K562 (cell line): ENCODE results near the gene NR5A1. TPM values are rescaled to one million over a fixed set of nuclear protein-coding genes. Genes with fewer than 3 reads are reported as not detected.
A peak's percentile ranks its signal among the peaks of the same experiment; 100 is the strongest.

Experiments used
- ATAC-seq: fragments of 200-7000 bp; cut with Tn5 transposase; 3 replicates; pipeline ENCODE4 v1.9.1; 2020; ENCODE audit warnings: moderate library complexity
- BruUV-seq: library from RNA; stranded (reverse); fragments of 400-500 nt; replicated peaks from 2 replicates; lab custom pipeline; 2021; lab: Mats Ljungman, UMichigan
- CTCF ChIA-PET: fragments of 300-600 bp; formaldehyde crosslinking; extraction: SDS; loops from one replicate; lab custom pipeline; 2021; ENCODE audit warnings: low intra/inter-chr PET ratio; lab: Yijun Ruan, JAX
- POLR2A ChIA-PET: fragments of 300-600, 350-650 bp; sonication (Branson Sonifier 250); formaldehyde crosslinking; extraction: SDS; loops from one replicate; lab custom pipeline; 2021; ENCODE audit warnings: antibody characterized with exemption, inconsistent platforms; lab: Yijun Ruan, JAX
- DNase-seq, 4 experiments: peaks; one replicate each; pipeline versions ENCODE4 v3.0.0 to v3.0.0-alpha.2; 2011 to 2018; ENCODE audit warnings: low spot score in 3 of 4, mixed read lengths in 3 of 4; ENCODE audit errors: extremely low read depth in 1 of 4
- FAIRE-seq: peaks from 2 replicates; lab custom pipeline; 2011; peaks lifted over from hg19 to GRCh38; lab: Jason Lieb, UNC
- H2AFZ ChIP-seq: 2 replicates; pipeline ENCODE4 v1.6.0; 2011; ENCODE audit warnings: low read depth, low read length, control low read depth, inconsistent platforms
- H3K27ac ChIP-seq: fragments of 200-600 bp; 3 replicates; pipeline ENCODE4 v1.8.0; 2011; ENCODE audit warnings: low read depth, mild to moderate bottlenecking, control low read depth, inconsistent platforms, low read length, moderate library complexity, mixed read lengths; ENCODE audit errors: extremely low read depth
- H3K27me3 ChIP-seq, 2 experiments: fragments of 300-600 bp in 1 of 2; 2 replicates in 1 of 2; 3 replicates in 1 of 2; pipeline versions ENCODE4 v1.6.0 to v1.8.0; 2011; ENCODE audit warnings: inconsistent platforms in 2 of 2, low read length in 2 of 2, mild to moderate bottlenecking in 1 of 2, mixed read lengths in 1 of 2, moderate library complexity in 1 of 2; ENCODE audit not compliant: control insufficient read depth in 2 of 2, insufficient read depth in 2 of 2
- H3K36me3 ChIP-seq: fragments of 300-600 bp; 3 replicates; pipeline ENCODE4 v1.8.0; 2011; ENCODE audit warnings: mild to moderate bottlenecking, low read length, inconsistent platforms; ENCODE audit not compliant: control insufficient read depth, insufficient read depth
- H3K4me1 ChIP-seq, 2 experiments: fragments of 200-600 bp in 1 of 2; replicated peaks in 1 of 2; 2 replicates in 1 of 2; 3 replicates in 1 of 2; pipeline versions ENCODE4 v1.5.1 to v1.8.0; 2011; ENCODE audit warnings: inconsistent platforms in 2 of 2, low read length in 2 of 2, mild to moderate bottlenecking in 1 of 2, mixed read lengths in 1 of 2, moderate library complexity in 1 of 2; ENCODE audit not compliant: control insufficient read depth in 2 of 2, insufficient read depth in 2 of 2
- H3K4me2 ChIP-seq: 2 replicates; pipeline ENCODE4 v1.6.1; 2011; ENCODE audit warnings: low read length, control low read depth, inconsistent platforms, mixed read lengths; ENCODE audit not compliant: insufficient read depth
- H3K4me3 ChIP-seq: fragments of 200-600 bp; sonication (generic), shearing (Covaris generic); 2 replicates; pipeline ENCODE4 v1.5.1; 2016; ENCODE audit warnings: control low read depth, inconsistent platforms
- H3K79me2 ChIP-seq: fragments of 200-600 bp; 3 replicates; pipeline ENCODE4 v1.8.0; 2011; ENCODE audit warnings: low read length, inconsistent platforms; ENCODE audit not compliant: control insufficient read depth, insufficient read depth
- H3K9ac ChIP-seq, 2 experiments: 2 replicates each; pipeline versions ENCODE4 v1.6.0 to v1.6.1; 2011; ENCODE audit warnings: low read depth in 2 of 2, low read length in 2 of 2, control low read depth in 1 of 2, inconsistent platforms in 1 of 2, mild to moderate bottlenecking in 1 of 2, mixed read lengths in 1 of 2; ENCODE audit not compliant: insufficient read depth in 1 of 2
- H3K9me1 ChIP-seq: one replicate; pipeline ENCODE4 v1.6.0; 2011; ENCODE audit warnings: inconsistent platforms, mild to moderate bottlenecking, low read length, moderate library complexity; ENCODE audit not compliant: control insufficient read depth, insufficient read depth
- H3K9me3 ChIP-seq: replicated peaks from 2 replicates; pipeline ENCODE4 v1.5.1; 2011; ENCODE audit warnings: low read depth, low read length, inconsistent platforms; ENCODE audit not compliant: control insufficient read depth, insufficient read depth
- H4K20me1 ChIP-seq: replicated peaks from 2 replicates; pipeline ENCODE4 v1.6.1; 2011; ENCODE audit warnings: low read length, inconsistent platforms, mixed read lengths; ENCODE audit not compliant: control insufficient read depth, insufficient read depth
- ARID1B ChIP-seq: fragments of 450-650 bp; IDR thresholded peaks from 2 replicates; pipeline ENCODE4 v1.6.1; 2016; ENCODE audit warnings: antibody characterized with exemption, mild to moderate bottlenecking, inconsistent platforms
- ARID3B ChIP-seq: fragments of 250-450 bp; sonication (Bioruptor Pico); IDR thresholded peaks from 2 replicates; pipeline ENCODE4 v1.4.0; 2020; ENCODE audit warnings: borderline replicate concordance
- ATF6 ChIP-seq: sonication (generic); formaldehyde crosslinking; IDR thresholded peaks from 2 replicates; pipeline ENCODE4 v1.4.0; 2020; ENCODE audit warnings: mild to moderate bottlenecking, missing genetic modification reagents
- PHTF2 ChIP-seq: fragments of 250-450 bp; sonication (Bioruptor Pico); IDR thresholded peaks from 2 replicates; pipeline ENCODE4 v1.5.0; 2021; ENCODE audit warnings: mild to moderate bottlenecking
- RAD51 ChIP-seq: fragments of 450-650 bp; IDR thresholded peaks from 2 replicates; pipeline ENCODE4 v1.7.1; 2016; ENCODE audit warnings: low read depth, mild to moderate bottlenecking, borderline replicate concordance
- TAL1 ChIP-seq: fragments of 450-650 bp; IDR thresholded peaks from 2 replicates; pipeline ENCODE4 v1.6.1; 2016; ENCODE audit warnings: mild to moderate bottlenecking
- ZNF511 ChIP-seq: sonication (generic); formaldehyde crosslinking; IDR thresholded peaks from 2 replicates; pipeline ENCODE4 v1.8.0; 2022; ENCODE audit warnings: mild to moderate bottlenecking, missing genetic modification reagents
- ZNF639 ChIP-seq, 2 experiments: fragments of 200-800 bp in 1 of 2; sonication (Bioruptor generic) in 1 of 2; sonication (generic) in 1 of 2; formaldehyde crosslinking in 1 of 2; IDR thresholded peaks in 1 of 2; conservative IDR thresholded peaks in 1 of 2; 2 replicates each; pipeline versions ENCODE4 v1.5.0 to v1.6.1; 2016 to 2020; ENCODE audit warnings: missing compliant biosample characterization in 1 of 2, missing genetic modification characterization in 1 of 2, missing genetic modification reagents in 1 of 2
- WGBS: fragments of 100-300 bp; shearing (Covaris generic); methylation state at CpG from one replicate; pipeline ENCODE4 v1.1.6; 2016; ENCODE audit warnings: low coverage, mixed read lengths; ENCODE audit not compliant: insufficient coverage; ENCODE audit errors: missing lambda C conversion rate; 5-methylcytosine and 5-hydroxymethylcytosine counted together
- in situ Hi-C: fragments of 300-500 bp; cut with MboI; formaldehyde crosslinking; loops from 4 replicates; pipeline ENCODE4 v1.15.0; 2018; ENCODE audit warnings: inconsistent platforms, mixed read lengths
- intact Hi-C: fragments of 100-400 bp; cut with micrococcal nuclease; formaldehyde crosslinking; loops from 2 replicates; pipeline ENCODE4 v1.14.2; 2022
- polyA plus RNA-seq, 8 experiments: library from polyadenylated mRNA; depleted of rRNA in 4 of 8; stranded (reverse) in 5 of 8; unstranded in 3 of 8; fragments of >200 nt; fragmentation: Nextera tagmentation in 2 of 8; fragmentation: Illumina TruSeq in 1 of 8; extraction: Ambion mirVana in 2 of 8; extraction: Trizol in 1 of 8; gene quantifications; 2 replicates each; pipeline versions ENCODE4 v1.2.1 to v1.2.3, GENCODE V29; 2011 to 2014; ENCODE audit warnings: inconsistent platforms in 1 of 8, missing spikeins in 1 of 8
- total RNA-seq, 7 experiments: library from RNA; depleted of rRNA in 6 of 7; stranded (reverse); fragments of >200 nt in 6 of 7; fragmentation: Illumina TruSeq in 2 of 7; extraction: Trizol in 2 of 7; gene quantifications; 2 replicates each; pipeline versions ENCODE4 v1.2.1 to v1.2.3, GENCODE V29; 2011 to 2021; ENCODE audit warnings: low replicate concordance in 1 of 7

The NR5A1 gene
- total and polyA plus RNA-seq, 9 of the 15 experiments (the other 6 are each of a cell fraction or from before 2014, with no cell fraction given) = 0.11 to 0.32 (median 0.20) TPM; not detected in 6

GRCh38 chr9:124549016-124549415 is 41.8 kb upstream of the NR5A1 start:
- WGBS = 35% methylated on average over 1 of the region's 1 CpG
- CTCF ChIA-PET = interaction anchor here (5.8 kb wide), 1 partner anchor 162 kb away, joined by 84 read pairs; no protein-coding TSS in a partner anchor

GRCh38 chr9:124544535-124544934 is 37.3 kb upstream of the NR5A1 start:
- no peak overlapping the region for H3K4me2 ChIP-seq
- WGBS = 7% methylated on average over 2 of the region's 2 CpGs
- H3K9ac ChIP-seq = no peak overlapping the region
- FAIRE-seq (no peak), DNase-seq (peak in 2 of 4 experiments; percentile 38), ATAC-seq (peak; percentile 70)
- in situ Hi-C loops (no loop called here), intact Hi-C loops (no loop called here)
- H3K79me2 ChIP-seq = no peaks in the 10 kb centered on the region
- no peak overlapping the region for H3K4me3 ChIP-seq
- no peak overlapping the region for H2AFZ ChIP-seq
- BruUV-seq = no TSS peak
- no peaks in the 10 kb centered on the region for H4K20me1 ChIP-seq
- H3K9me1 ChIP-seq = peaks cover 2% of the 10 kb centered on the region
- peaks cover 35% of the 10 kb centered on the region for H3K36me3 ChIP-seq
- H3K9me3 ChIP-seq = no peaks in the 10 kb centered on the region
- H3K4me1 ChIP-seq = peaks cover 0 to 3% of the 10 kb centered on the region in 2 experiments; a peak in 1 of 5 replicates
- POLR2A ChIA-PET = interaction anchor here (1.0 to 1.5 kb wide), 2 partner anchors 9 to 12 kb away, joined by 4 read pairs; no protein-coding TSS in a partner anchor
- CTCF ChIA-PET = no interaction called here
- no peak overlapping the region for H3K27ac ChIP-seq
- no peaks in the 10 kb centered on the region for H3K27me3 ChIP-seq
- TF ChIP-seq TAL1 (peak; percentile 35; the same call in 1 of the 2 replicates), ARID1B (peak; percentile 60), ZNF639 (CRISPR knock-in tag; conservative IDR thresholded peaks at IDR 0.05 in 1 of 2, IDR thresholded peaks at IDR 0.05 in 1 of 2) (no peak), ATF6 (CRISPR knock-in tag) (no peak), ARID3B (CRISPR knock-in tag) (no peak)

More at GRCh38 chr9:124549016-124549415, 41.8 kb upstream of the NR5A1 start:
- no peak overlapping the region for H2AFZ ChIP-seq
- no peak overlapping the region for H3K9ac ChIP-seq
- ATAC-seq (no peak), FAIRE-seq (no peak), DNase-seq (no peak)
- no peak overlapping the region for H3K4me3 ChIP-seq
- H3K36me3 ChIP-seq = peaks cover 35% of the 10 kb centered on the region
- H3K79me2 ChIP-seq = no peaks in the 10 kb centered on the region
- H3K9me1 ChIP-seq = no peaks in the 10 kb centered on the region
- no peak overlapping the region for H3K4me2 ChIP-seq
- no peak for TF ChIP-seq PHTF2 (CRISPR knock-in tag)
- TF ChIP-seq ZNF511 = no peak
- TF ChIP-seq RAD51 = no peak
- H3K27me3 ChIP-seq = no peaks in the 10 kb centered on the region
- POLR2A ChIA-PET = no interaction called here
- intact Hi-C loops (no loop called here), in situ Hi-C loops (loop anchor here (5.0 kb wide), 1 partner anchor 163 kb away; no protein-coding TSS in a partner anchor)
- no peaks in the 10 kb centered on the region for H4K20me1 ChIP-seq
- BruUV-seq = no TSS peak
- no peak overlapping the region for H3K27ac ChIP-seq
- peaks cover 0 to 3% of the 10 kb centered on the region in 2 experiments; a peak in 1 of 5 replicates for H3K4me1 ChIP-seq
- no peaks in the 10 kb centered on the region for H3K9me3 ChIP-seq
